Measurements from ENCODE around the gene LBHD2. TPM values are rescaled to one million over a fixed set of nuclear protein-coding genes. Genes with fewer than 3 reads are reported as not detected.
"Not testable (repeated sequence)": the region's sequence is repeated elsewhere in the genome, so short reads cannot be mapped to it uniquely, and the experiment has no call there.

LBHD2 gene
- total RNA-seq, 1 experiment from 2014 or later: not detected

DNA sequence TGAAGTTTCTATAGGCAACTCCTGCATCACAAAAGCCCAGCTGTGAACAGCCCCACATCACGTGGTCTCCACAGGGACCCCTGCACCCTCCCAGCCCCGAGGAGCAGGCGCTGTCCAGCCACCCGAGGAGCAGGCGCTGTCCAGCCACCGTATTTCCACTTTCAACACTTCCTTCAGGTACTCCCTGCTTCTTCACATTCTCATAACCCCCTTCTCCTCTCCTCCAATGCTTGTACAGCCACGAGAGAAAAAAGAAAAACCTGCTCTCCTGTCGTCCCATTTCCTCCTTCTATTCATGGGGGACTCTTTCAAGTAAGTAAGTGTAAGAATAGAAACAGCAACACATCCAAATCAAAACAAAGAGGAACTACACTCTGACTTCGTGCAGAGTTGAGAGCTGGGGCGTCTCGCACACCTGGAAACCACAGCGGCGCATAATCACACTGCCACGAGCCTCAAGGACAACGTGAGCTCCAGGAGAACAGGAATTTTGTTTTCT, 38.6 kb upstream of the LBHD2 start:
- ATAC-seq: no peak
- Histone ChIP-seq H3K27ac (ENCODE audit: low read depth, low read length) (no peak overlapping the region), H4K20me1 (ENCODE audit: insufficient read depth) (no peaks in the 10 kb centered on the region; the same call in 1 of the 2 replicates), H3K4me1 (ENCODE audit: control insufficient read depth in 1 of 2, insufficient read depth in 2 of 2, low read length in 2 of 2) (no peaks in the 10 kb centered on the region), H3K9me3 (ENCODE audit: control insufficient read depth in 1 of 2, insufficient read depth in 1 of 2, low read depth in 1 of 2, low read length in 2 of 2) (no peaks in the 10 kb centered on the region), H2AFZ (ENCODE audit: low read depth, low read length, poor library complexity, severe bottlenecking) (no peak overlapping the region), H3K27me3 (ENCODE audit: insufficient read depth, low read length) (no peaks in the 10 kb centered on the region), H3K9ac (ENCODE audit: low read length) (no peak overlapping the region), H3K36me3 (ENCODE audit: control insufficient read depth in 1 of 2, insufficient read depth in 2 of 2, low read length in 2 of 2) (no peaks in the 10 kb centered on the region; a peak in 1 of 4 replicates), H3K4me2 (ENCODE audit: low read length) (no peak overlapping the region), H3K9me2 (ENCODE audit: insufficient read depth) (no peaks in the 10 kb centered on the region), H3K4me3 (replicated peaks in 1 of 2; ENCODE audit: low read depth in 1 of 2, low read length in 2 of 2) (no peak overlapping the region), H3K79me2 (ENCODE audit: insufficient read depth, low read length) (peaks cover 89% of the 10 kb centered on the region)
- BruUV-seq (replicated peaks): no TSS peak
- ChIA-PET CTCF (no interaction called here), POLR2A (no interaction called here), RAD21 (ENCODE audit: low non-redundant PET in 1 of 2, low total read pairs in 2 of 2, uncharacterized antibody in 2 of 2, unreplicated experiment in 2 of 2) (no interaction called here)
- TF ChIP-seq, protein P1, sequence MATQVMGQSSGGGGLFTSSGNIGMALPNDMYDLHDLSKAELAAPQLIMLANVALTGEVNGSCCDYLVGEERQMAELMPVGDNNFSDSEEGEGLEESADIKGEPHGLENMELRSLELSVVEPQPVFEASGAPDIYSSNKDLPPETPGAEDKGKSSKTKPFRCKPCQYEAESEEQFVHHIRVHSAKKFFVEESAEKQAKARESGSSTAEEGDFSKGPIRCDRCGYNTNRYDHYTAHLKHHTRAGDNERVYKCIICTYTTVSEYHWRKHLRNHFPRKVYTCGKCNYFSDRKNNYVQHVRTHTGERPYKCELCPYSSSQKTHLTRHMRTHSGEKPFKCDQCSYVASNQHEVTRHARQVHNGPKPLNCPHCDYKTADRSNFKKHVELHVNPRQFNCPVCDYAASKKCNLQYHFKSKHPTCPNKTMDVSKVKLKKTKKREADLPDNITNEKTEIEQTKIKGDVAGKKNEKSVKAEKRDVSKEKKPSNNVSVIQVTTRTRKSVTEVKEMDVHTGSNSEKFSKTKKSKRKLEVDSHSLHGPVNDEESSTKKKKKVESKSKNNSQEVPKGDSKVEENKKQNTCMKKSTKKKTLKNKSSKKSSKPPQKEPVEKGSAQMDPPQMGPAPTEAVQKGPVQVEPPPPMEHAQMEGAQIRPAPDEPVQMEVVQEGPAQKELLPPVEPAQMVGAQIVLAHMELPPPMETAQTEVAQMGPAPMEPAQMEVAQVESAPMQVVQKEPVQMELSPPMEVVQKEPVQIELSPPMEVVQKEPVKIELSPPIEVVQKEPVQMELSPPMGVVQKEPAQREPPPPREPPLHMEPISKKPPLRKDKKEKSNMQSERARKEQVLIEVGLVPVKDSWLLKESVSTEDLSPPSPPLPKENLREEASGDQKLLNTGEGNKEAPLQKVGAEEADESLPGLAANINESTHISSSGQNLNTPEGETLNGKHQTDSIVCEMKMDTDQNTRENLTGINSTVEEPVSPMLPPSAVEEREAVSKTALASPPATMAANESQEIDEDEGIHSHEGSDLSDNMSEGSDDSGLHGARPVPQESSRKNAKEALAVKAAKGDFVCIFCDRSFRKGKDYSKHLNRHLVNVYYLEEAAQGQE (IDR thresholded peaks at IDR 0.05; ENCODE audit: low read depth): peak; percentile 39
- no peak for TF ChIP-seq ZNF274 (IDR thresholded peaks at IDR 0.05; ENCODE audit: low read depth, low read length)
- DNase-seq (ENCODE audit: low read depth, low spot score): no peak
- intact Hi-C loops (cut with micrococcal nuclease): no loop called here

DNA sequence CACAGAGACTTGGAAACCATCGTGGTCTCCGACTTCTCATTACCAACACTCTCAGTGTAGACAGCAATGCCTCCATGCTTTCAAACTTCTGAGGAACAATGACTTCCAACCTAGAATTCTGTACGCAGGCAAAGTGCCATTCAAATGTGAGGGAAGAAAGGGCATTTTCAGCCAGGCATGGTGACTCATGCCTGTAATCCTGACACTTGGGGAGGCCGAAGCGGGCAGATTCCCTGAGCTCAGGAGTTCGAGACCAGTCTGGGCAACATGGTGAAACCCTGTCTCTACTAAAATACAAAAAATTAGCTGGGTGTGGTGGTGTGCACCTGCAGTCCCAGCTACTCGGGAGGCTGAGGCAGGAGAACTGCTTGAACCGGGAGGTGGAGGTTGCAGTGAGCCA, 36.6 kb upstream of the LBHD2 start:
- H3K4me2 ChIP-seq (ENCODE audit: low read length); H2AFZ ChIP-seq (ENCODE audit: low read depth, low read length, poor library complexity, severe bottlenecking); RAD21 ChIA-PET (ENCODE audit: low non-redundant PET in 1 of 2, low total read pairs in 2 of 2, uncharacterized antibody in 2 of 2, unreplicated experiment in 2 of 2); H3K36me3 ChIP-seq (ENCODE audit: control insufficient read depth in 1 of 2, insufficient read depth in 2 of 2, low read length in 2 of 2); H3K9me3 ChIP-seq (ENCODE audit: control insufficient read depth in 1 of 2, insufficient read depth in 1 of 2, low read depth in 1 of 2, low read length in 2 of 2); H3K4me3 ChIP-seq (replicated peaks in 1 of 2; ENCODE audit: low read depth in 1 of 2, low read length in 2 of 2); DNase-seq (ENCODE audit: low read depth, low spot score); CTCF ChIA-PET; H3K9ac ChIP-seq (ENCODE audit: low read length); H4K20me1 ChIP-seq (ENCODE audit: insufficient read depth); ATAC-seq; POLR2A ChIA-PET; H3K4me1 ChIP-seq (ENCODE audit: control insufficient read depth in 1 of 2, insufficient read depth in 2 of 2, low read length in 2 of 2); H3K9me2 ChIP-seq (ENCODE audit: insufficient read depth); H3K27ac ChIP-seq (ENCODE audit: low read depth, low read length); intact Hi-C loops (cut with micrococcal nuclease); H3K27me3 ChIP-seq (ENCODE audit: insufficient read depth, low read length); BruUV-seq (replicated peaks): not testable (repeated sequence)
- peaks cover 91% of the 10 kb centered on the region for H3K79me2 ChIP-seq (ENCODE audit: insufficient read depth, low read length)
